Measurements from ENCODE around the gene KRT81.
"Not testable (repeated sequence)": the region's sequence is repeated elsewhere in the genome, so short reads cannot be mapped to it uniquely, and the experiment has no call there.

Gene KRT81

GRCh38 chr12:52268212-52268611, 23.1 kb downstream of the KRT81 start:
- no peak for DNase-seq

- no peak for DNase-seq
Measured at GRCh38 chr12:52267699-52268098, 23.6 kb downstream of the KRT81 start.

DNA sequence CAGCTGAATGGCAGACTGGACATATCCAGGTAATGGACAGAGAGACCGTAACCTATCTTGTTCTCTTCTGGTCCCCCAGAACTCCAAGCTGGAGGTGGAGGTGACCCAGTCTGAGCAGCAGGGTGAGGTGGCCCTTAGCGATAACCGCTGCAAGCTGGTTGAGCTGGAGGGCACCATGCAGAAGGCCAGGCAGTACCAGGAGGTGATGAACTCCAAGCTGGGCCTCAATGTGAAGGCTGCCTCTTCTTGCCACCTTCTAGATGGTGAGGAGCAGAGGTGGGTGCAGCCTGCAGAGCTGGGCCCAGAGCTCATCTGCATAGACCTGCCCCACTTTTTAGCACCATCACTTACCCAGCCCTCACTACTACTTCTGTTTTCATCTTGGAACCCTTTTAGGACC, 24.1 kb downstream of the KRT81 start:
- DNase-seq = no peak

DNA sequence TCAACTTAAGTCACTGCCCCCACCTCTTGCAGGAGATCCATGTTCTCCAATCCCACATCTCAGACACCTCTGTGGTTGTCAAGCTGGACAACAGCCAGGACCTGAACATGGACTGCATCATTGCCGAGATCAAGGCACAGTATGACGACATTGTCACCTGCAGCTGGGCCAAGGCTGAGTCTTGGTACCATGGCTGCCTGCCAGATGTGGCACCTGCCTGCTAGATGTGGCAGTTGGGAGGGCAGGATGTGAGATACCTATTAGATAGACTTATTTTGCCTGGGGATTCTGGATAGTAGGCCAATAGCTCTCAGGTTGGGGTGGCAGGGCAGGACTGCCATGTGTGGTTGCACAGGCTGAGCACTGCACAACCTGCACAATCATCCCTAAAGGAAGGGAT, 24.8 kb downstream of the KRT81 start:
- no peak for DNase-seq

DNA sequence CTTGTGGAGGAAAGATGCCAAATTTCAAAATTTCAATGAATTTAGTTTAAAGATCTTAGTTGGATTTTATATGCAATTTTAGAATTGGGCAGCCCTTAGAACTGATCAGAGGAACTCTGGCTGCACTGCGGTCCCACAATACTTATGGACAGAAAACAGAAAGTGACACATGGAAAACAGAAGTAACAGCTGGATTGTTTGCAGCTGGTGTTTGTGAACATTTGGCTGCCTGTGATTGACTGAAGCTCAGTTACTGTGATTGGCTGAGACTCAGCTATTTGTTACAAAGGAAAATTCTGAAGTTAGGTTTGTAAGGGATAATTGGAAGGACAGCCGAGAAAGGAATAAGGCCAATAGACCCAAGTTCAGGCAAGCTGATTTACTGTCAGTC, 26.9 kb downstream of the KRT81 start:
- DNase-seq = no peak

GRCh38 chr12:52263761-52264434, 27.4 kb downstream of the KRT81 start:
- DNase-seq = no peak

DNA sequence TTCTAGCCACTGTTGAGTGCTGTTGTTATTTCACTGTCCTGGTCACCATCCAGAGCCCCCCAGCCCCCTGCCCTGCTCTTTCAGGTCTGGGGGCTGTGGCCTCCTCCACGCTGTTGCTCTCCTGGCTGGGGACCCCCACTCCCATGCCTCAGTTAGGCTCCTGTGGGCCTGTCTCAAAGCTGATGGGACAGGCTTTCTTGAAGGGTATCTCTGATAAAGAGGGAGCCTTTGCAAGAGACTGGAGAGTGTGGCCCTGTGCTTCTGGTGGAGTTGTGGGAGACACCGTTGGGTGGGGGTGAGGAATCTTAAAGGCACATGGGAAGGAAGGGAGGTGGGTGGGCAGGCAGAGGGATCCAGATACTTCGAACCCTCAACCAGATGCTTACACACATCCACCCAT, 29.0 kb downstream of the KRT81 start:
- no peak for DNase-seq

DNA sequence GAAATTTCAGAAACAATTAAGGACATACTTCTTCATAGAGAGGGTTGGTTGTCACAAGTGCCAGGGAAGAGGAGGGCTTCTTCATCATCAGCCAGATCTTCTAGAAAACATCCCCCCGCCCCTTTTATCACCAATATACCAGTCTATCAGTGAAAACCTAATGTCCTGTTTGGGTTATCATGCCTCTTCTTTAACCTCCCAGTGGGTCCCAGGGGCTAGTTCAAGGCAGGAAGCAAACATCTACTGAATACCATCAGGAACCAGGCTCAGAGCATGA, 30.2 kb downstream of the KRT81 start:
- no peak for DNase-seq

DNA sequence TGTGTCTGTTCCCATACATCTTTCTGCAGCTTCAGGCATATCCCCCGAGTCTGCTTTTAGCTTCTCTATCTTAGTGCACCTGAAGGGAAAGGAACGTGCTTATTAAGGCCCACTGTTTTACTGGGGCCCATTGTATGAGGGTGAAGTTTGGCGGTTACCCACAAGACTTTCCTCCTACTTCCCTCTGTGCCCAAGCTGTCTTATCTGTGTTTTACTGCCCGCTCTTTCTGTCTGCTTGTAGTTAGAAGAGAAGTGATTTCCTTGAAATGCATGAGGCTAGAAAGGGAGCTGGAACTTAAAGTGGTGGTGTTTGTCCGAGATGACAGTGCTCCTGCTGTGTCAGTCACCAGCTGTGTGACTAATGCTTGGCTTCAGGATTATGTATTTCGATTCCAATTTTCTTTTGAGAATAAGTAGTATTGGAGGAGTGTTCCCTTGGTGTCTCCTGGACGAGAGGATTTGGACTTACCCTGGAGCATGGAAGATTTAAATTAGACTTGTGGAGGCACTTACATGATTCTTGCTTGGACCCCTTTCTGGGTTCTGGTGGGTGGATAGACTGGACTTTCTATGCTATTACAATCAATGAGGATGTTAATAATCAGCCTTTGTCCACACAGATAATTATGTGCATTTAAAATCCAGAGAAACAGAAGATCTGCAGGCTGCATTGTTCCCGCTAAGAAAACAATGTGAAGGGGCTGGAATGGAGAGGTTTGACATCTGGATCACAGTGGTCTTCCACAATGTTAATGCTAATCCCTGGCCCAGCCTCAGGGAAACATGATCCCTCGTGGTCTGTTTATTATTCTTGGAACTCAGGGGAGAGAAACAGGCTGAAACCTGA, 30.8 kb downstream of the KRT81 start:
- DNase-seq = no peak

DNA sequence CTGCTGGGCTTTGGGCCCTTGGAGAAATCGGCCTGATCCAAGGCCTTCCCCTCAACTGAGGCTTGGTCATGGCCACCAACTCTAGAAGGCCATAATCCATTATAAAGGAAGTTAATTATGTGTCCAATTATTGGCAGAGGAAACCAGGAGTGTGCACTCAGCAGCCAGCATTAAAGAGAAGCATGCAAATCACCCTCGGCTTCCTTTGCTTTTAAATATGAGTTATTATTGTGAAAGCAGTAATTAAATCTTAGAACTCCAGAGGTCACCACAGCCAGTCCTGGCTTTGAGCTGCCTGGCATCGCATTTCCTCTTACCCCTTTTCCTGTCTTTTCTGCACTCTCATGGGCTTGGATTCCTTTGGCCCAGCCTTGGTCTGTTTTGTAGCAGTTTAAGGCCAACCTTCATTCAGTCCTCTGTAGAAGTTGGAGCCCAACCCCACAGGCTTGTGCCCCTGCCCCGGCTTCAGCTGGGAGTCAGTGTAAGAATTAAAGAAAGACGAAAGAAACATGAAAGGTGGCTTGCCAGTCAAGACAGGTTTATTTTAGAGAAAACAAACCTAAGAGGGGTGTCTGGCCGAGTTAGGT, 31.6 kb downstream of the KRT81 start:
- no peak for DNase-seq

DNA sequence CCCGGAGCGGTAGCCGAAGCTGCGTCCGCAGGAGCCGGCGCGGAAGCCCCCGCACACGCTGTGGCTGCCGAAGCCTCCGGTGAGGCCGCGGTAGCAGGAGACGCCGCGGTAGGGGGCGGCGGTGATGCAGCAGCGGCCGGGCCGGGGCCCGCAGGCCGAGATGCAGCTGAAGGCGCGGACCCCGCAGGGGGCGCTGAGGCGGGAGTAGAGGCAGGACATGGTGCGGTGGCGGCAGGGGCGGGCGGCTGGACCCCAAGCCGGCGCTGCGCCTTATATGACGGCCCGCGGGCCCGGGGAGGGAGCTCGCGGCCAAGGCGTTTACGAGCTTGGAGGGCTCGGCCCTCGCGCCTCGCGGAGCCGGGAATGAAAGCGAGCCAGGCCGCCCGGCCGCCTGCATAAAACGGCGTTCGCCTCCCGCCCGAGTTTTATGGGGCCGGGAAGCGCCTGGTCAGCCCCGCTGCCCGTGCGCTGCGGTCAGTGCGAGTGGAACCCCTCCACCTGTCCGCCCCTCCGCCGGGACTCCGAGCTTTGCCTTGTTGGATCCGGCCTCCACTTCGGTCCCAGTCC, 32.9 kb downstream of the KRT81 start:
- no peak for DNase-seq

DNA sequence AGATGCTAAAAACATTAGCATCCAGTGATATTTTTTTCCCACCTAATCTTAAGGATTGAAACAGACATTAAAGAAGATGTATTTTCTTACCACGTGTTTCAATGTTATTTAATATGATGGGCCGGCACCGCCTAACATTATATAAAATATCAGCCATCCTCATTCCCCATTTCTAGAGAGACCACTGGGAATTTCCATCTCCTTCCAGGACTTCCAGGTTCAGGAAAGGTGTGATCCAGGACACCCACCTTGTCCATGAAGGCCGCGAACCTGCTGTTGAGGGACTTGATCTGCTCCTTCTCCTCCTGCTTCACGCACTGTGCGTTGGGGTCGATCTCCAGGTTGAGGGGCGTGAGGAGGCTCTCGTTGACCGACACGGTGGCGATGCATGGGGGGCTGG, 33.4 kb downstream of the KRT81 start:
- DNase-seq = not testable (repeated sequence)

- DNase-seq = no peak
Measured at GRCh38 chr12:52257074-52257551, 34.2 kb downstream of the KRT81 start.

GRCh38 chr12:52256584-52256935, 34.8 kb downstream of the KRT81 start:
- DNase-seq = no peak

DNA sequence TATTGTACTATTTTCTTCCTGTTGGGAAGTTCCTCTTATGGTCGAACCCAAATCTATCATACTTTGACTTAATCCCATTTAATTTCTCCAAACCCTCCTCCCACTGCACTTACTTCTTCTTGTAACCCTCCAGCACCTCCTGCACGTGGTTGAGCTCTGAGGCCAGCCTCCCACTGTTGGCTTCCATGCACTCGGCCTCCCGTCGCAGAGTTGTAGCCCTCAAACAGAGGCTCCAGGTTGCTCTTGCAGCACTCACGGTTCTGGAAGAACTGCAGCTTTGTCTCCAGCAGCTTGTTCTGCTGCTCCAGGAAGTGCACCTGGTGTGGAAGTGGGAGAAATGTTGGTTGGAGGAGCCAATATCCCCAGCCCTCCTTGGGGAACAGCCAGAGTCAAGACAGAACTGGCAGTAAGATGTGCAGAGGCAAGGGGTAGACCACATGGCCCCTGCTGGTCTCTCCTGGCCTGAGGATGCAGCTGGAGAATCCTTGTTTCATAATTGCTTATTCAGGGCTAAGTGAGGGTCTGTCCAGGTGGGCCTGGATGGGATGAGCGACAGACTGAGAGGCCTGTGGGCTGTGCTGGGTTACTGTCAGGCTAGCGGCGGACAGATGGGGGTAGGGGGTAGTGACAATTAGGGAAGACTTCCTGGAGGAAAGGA, 35.3 kb downstream of the KRT81 start:
- DNase-seq = no peak

DNA sequence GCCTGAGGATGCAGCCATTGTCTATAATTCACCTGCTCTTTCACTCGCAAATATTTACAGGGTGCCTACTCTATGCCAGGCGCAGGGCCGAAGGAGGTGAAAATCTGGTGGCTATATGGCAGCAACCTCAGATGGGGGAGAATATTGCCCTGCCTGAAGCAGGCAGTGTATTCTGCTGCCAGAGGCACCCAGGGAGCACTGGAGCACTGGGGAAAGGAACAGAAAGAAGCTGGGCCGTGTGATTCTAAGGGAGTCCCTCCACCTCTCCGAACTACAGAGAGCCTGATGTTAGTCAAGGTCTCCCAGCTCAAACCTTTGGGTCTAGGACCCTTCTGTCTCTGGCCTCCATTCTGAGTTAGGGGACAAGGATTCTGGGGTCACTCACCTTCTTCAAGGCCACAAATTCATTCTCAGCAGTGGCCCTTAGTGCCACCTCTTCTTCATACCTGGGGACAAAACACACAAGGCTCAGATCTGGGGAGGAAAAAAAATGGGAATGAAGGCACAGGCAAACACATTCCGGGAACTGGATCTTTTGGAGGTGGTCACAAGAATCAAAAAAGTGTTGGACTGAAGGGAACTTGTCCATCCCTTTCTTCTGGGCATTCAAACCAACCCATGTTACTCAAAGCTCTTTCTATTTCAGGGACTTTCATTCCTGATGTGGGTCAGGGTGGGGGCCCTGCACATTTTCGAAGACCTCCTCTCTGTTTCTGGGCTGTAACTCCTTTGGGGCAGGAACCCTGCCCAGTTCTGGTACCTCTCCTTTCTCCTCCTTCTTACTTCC, 36.2 kb downstream of the KRT81 start:
- no peak for DNase-seq

- no peak for DNase-seq
Measured at GRCh38 chr12:52254180-52254964, 37.0 kb downstream of the KRT81 start.

DNA sequence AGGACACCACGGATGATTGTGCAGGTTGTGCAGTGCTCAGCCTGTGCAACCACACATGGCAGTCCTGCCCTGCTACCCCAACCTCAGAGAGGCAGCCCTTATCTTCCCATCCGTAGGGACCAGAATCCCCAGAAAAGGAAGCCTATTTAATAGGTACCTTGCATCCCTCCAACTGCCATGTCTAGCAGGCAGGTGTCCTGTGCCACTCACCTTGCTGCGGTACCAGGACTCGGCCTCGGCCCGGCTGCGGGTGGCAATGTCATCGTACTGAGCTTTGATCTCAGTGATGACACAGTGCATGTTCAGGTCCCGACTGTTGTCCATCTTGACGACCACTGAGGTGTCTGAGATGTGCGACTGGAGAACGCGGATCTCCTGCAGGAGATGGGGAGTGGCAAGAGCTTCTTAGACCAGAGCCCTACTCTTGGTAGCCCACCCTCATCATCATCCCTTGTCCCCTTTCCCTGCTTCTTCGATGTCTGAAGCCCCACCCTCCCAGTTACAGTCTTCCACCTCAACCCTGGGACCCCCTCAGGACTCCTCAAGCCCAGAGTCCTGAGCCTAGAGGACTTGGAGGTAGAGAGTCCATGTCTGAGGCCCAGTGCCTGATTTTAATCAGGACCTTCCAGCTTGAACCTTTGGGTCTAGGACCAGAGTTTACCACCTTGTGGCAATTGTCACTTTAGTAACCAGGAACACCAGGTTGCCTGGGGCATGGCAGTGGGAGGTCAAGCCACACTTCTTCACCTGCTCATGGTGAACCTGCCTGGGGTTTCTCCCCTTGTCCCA, 37.7 kb downstream of the KRT81 start:
- no peak for DNase-seq

- no peak for DNase-seq
Measured at GRCh38 chr12:52252728-52253343, 38.5 kb downstream of the KRT81 start.

GRCh38 chr12:52252175-52252615, 39.1 kb downstream of the KRT81 start:
- DNase-seq = not testable (repeated sequence)

Data from SIG-M5 (cell line).